Measurements from ENCODE around the gene PPP1R13B.
A peak's percentile ranks its signal among the peaks of the same experiment; 100 is the strongest.
"Not testable (repeated sequence)": the region's sequence is repeated elsewhere in the genome, so short reads cannot be mapped to it uniquely, and the experiment has no call there.

PPP1R13B gene, protein sequence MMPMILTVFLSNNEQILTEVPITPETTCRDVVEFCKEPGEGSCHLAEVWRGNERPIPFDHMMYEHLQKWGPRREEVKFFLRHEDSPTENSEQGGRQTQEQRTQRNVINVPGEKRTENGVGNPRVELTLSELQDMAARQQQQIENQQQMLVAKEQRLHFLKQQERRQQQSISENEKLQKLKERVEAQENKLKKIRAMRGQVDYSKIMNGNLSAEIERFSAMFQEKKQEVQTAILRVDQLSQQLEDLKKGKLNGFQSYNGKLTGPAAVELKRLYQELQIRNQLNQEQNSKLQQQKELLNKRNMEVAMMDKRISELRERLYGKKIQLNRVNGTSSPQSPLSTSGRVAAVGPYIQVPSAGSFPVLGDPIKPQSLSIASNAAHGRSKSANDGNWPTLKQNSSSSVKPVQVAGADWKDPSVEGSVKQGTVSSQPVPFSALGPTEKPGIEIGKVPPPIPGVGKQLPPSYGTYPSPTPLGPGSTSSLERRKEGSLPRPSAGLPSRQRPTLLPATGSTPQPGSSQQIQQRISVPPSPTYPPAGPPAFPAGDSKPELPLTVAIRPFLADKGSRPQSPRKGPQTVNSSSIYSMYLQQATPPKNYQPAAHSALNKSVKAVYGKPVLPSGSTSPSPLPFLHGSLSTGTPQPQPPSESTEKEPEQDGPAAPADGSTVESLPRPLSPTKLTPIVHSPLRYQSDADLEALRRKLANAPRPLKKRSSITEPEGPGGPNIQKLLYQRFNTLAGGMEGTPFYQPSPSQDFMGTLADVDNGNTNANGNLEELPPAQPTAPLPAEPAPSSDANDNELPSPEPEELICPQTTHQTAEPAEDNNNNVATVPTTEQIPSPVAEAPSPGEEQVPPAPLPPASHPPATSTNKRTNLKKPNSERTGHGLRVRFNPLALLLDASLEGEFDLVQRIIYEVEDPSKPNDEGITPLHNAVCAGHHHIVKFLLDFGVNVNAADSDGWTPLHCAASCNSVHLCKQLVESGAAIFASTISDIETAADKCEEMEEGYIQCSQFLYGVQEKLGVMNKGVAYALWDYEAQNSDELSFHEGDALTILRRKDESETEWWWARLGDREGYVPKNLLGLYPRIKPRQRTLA

DNA sequence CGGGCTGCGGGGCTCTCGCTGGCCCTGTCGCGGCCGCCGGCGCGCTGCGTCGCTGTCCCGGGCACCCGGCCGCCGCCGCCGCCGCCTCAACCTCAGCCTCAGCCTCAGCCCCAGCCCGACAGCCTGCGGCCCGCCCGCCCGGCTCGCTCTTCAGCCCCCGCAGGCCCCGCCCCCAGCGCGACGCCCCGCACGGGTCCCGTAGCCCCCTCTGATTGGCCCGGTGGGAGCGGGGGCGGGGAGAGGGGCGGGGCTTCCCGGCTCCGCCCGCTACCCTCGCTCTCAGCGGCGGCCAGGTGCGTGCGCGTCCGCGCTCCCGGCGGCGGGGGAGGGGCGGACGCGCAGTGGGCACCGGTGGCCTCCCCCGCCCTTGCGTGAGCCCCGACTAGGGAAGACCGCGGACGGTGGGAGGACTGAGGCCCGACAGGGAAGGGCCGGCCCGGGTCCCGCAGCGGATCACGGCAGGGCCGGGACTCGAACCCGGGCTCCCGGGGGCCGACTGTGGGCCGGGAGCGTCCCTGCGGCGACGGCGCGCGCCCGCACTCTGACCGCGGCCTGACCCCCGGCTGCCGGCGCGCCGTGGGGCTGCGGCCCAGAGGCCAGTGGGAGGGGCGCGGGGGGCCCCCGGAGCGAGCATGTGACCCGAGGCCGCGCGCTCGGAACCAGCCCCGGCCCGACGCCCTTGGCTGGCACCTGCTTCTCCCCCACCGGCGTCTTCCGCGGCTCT is at the start of gene PPP1R13B:
PPP1R13B (minus strand) TSS at position 125 of the 724 bp plus-strand sequence. CDS start 268 bp downstream, outside the sequence.
- peak; percentile 96 for DNase-seq

DNA sequence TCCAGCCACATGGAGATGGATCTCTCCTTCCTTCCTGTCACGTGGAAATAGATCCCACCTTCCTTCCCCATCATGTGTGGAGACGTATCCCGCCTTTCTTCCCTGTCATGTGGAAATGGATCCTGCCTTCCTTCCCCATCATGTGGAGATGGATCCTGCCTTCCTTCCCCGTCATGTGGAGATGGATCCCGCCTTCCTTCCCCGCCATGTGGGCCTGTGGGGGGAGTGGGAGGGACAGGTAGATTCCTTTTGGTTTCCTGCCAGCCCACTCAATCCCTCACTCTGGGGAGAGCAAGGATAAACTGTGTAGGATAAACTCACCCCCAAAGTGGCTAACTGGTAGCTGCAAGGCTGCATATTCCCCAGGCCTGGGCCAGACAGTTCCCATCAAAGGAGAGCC is 49.2 kb upstream of the PPP1R13B start:
- DNase-seq = no peak

DNA sequence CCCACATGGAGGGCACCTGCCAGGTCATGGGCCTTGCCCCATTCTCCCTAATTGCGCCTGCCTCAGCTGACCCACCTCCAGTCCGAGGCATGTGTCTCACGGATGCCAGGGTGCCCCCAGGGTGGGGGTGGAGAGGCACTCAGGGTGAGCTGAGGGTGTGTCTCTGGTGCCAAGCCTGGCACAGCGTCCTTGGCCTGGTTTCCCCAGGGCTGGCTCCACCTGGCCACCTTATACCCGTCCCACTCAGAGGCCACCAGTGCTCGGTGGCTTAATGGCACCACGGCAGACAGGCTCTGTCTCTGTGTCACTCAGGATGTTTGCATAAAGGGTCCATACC is 47.3 kb upstream of the PPP1R13B start:
- no peak for DNase-seq

DNA sequence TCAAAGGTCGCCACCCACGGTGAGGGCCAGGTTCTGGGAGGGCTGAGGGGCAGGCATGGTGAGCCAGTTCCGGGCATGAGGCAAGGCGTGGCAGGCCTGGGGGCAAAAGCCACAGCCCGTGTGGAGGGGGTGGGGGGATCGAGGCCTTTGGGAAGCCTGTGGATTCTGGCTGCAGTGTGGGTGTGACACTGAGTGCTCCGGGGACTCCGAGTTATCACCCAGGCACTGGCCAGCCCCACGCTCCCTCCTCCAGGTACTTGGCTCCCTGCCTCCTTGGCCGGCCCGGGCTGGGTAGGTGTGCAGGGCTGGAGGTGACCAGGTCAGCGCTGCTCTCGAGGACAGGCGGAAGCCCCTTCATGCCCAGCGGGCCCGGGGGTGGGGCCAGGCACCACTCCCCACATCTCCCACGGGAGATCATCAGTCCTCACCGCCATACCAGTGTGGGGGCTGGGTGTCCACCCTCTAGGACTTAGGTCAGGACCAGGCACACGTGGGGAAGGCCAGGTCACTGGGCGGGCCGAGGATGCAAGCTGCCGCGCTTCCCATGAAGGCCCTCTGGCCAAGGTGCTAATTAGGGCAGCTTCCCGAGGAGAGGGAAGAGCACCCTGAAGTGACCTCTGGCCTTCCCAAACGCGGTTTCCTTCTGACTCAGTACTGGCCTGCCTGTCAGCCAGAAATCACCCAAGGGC is 46.8 kb upstream of the PPP1R13B start:
- DNase-seq = no peak

DNA sequence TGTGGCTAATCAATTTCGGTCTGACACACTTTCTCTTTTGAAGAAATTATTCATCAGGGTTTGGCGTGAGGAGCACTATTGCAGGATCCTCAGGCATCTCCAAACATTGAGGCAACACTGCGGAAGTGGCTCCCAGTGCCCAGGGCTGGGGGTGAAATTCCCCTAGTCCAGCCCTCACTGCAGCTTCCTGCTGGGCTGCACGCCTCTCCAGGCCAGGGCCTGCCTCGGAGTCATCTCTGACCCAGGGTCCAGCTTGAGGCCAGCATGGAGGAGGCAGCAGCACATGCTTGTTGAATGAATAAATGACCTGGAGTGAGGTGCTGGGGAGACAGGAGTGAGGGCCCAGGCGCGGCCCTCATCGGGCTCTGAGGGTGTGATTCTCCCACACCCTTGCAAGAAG is 44.9 kb upstream of the PPP1R13B start:
- no peak for DNase-seq

DNA sequence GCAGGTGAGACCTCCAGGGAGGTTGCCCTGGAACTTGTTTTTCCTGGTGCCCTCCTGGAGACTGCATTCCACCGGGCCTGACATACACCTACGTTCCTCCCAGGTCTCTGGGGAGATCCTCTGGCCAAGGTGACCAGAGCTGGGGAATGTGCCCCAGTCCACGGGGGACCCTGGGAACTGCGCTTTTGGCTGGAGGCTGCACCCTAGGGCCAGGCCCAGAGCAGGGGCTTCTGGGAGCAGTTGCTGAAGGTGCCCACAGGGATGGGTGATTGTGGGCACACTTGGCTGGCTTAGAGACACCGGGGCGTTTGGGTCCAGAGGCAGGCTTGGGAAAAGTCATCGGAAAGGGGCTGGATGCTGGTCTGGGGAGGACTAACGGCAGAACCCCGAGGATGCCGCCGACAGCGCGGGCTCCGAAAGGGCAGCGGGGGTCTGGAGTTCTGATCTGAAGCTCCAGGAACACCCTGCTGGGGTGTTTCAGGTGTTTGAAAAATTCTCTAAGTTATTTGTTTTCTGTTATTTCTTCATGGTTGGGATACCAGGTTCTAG is 44.4 kb upstream of the PPP1R13B start:
- DNase-seq = no peak

DNA sequence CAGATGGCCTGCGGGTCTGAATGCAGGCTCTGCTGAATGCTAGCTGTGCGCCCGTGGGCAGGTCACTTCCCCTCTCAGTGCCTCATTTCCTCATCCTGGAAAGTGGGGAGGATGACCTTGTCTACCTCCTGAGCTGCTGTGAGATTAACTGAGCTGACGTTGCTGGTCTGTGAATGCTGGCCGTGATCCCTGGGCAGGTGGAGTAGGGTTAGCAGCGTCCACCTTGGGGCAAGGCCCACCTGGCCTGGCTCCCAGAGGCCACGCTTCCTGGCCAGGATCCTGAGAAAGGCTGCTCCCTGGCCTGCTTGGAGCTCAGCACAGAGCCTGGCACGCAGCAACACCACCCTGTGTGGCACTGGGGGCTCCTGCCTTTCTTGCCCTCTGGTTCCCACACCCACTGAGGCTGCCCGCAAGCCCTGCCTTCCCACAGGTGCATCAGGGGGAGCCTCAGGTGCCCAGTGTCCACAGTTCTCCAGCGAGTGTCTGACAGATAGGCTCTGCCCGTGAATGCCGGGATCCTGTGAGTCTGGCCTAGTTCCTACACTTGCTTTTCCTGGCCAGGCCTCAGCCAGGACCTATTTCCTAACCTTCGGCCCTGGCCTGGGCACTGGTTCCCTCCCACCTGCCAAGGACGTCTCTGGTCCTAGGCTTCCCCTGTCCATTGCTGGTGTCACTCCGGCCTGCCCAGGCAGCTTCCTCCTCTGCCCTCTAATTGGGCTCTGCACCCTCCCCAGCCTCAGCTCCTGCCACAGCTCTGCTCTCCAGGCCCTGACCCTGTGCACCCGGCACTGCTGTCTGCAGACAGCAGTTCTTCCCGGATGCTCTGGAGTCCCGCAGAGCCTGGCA is 43.7 kb upstream of the PPP1R13B start:
- no peak for DNase-seq

DNA sequence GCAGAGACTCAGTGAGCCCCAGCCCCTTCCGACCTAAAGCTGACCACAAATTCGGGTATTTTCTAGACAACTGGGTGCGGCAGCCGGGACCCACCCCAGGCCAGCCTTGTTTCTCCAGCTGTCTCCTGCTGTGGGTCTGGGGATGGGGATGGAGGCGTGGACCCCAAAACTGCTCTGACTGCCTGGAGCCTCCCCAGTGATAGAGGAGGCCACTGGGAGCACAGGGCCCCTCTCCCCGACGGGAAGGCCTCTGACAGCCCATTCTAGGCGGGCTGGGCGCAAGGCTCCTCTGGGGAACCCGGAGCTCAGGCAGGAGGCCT is 42.6 kb upstream of the PPP1R13B start:
- DNase-seq = no peak

DNA sequence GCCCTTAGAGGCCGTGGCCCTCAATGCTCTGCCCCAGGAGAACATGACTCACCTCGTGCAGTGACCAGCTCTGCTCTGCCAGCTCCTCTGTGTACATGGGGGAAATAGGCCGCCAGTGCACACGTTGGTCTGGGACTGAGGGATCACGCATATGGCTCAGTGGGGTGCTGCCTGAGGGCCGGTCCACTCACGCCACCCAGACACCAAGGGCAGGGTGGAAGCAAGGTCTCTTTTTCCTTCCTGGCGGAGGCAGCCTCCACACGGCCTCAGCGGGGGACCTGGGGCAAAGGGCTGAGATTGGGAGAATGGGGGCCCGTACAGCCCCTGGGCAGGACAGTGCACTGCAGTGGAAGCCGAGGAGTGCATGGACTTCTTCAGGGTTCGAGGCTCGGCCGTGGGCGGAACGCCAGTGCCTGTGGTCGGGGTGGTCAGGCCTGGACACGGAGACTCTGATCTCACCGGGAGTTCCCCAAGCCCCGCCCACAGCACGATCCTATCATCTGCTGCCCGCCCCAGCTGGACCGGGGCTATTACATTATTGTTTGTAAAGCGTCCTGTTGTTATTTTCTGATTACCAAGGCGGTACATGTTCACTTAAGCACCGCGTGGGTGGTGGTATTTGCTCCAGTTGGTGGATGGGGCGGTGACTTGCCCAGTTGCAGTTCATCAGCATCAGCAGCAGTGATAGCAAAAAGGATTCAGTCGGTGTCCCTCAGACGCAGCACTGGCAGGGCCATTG is 42.1 kb upstream of the PPP1R13B start:
- DNase-seq = no peak

DNA sequence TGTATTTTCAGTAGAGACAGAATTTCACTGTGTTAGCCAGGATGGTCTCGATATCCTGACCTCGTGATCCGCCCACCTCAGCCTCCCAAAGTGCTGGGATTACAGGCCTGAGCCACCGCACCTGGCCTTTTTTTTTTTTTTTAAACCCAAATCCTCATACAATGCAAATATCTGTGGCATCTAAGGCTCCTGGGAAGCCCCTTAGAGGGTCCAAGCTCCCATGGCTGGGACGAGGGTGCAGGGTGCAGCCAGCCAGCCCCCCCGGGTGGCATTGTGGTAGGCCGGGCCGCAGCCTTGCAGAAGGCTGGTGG is 41.6 kb upstream of the PPP1R13B start:
- not testable (repeated sequence) for DNase-seq

DNA sequence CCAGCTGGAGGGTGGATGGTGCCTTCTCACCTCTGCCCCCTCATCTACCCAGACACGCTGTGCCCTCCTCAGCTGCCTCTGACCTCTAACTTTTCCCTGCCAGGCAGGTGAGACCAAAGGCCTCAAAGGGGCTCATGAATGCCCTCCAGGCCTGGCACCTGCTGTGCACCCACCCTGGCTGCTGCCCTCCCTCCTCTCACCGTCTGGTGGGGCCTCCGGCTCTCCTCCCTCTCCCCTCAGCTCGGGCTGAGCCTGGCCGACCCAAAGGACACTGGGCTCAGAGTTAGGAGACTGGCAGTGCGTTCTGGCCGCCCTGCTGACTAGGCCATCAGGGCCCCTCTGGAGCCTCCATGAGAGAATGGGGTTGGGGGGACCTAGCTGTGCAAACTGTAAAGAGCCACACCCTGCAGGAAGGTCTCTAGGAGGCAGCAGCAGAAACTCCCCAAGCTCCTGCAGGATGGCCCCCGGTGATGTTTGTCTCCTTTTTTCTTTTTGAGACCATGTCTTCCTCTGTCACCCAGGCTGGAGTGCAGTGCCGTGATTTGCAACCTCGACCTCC is 40.3 kb upstream of the PPP1R13B start:
- DNase-seq = no peak

DNA sequence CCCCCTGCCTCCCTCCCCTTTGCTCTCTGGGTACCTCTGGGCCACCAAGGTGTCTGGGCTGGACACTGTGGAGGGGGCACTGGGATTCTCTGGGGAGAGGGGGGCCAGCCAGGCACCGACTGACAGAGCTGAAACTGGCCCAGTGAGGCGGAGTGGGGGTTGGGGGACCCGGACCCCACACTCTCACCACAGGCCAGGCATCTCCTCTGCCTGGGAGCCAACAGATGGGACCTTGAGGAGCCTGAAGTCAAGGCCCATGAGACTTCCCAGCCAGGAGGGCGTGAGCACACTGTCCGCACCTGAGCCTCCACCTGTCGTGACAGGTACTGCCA is 39.8 kb upstream of the PPP1R13B start:
- DNase-seq = no peak

DNA sequence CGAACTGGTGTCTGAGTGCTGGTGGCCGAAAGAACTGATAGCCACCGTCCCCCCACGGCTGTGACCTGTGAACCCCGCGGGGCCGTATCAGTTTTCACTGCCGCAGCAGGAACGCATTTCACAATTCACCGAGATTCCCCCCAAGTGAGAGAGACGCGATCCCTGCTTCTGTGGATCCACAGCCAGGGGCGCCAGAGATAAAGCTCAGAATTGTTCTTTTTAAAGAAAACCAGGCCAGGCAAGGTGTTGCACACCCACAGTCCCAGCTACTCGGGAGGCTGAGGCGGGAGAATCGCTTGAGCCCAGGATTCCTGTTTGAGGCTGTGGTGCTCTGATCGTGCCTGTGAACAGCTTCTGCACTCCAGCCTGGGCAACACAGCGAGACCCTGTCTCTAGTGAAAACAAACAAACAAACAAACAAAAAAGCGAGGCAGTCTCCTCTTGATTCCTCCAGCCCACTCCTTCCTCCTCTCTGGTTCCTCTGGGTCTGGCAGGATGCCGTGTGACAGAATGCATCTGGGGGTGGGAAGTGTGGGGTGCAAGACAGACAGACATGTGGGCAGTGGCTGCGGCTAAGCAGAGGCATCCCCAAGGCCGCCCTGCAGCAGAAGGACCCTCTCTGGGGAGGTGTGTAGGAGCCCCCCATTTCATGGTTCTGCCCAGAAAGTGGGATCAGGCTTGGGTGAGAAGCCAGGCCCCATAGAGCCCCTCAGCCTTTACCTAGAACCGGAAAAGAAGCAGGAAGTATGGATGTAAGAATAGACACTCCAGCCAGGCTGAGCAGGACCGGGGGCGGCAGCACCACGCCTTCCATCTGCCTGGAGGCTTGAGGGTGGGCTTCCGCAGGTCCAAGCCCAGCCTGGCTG is 39.2 kb upstream of the PPP1R13B start:
- no peak for DNase-seq

DNA sequence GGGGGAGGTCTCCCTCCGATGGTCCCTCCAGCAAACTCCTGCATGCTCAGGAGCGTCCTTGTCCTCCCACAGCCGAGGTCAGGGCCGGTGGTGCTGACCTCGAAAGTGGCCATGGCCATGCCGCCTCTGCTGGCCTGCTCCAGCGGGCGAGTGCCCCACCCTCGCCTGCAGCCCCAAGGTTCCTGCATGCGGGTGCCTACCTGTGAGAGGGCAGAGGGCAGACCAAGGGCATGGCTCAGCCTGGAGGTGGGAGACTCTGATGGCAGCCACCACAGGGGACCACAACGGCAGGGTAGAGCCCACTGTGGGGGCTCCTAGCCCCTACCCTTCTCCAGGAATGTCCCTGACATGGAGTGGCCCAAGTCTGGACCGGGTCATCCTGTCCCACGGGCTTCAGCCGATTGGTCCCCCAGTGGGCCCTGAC is 38.1 kb upstream of the PPP1R13B start:
- DNase-seq = no peak

DNA sequence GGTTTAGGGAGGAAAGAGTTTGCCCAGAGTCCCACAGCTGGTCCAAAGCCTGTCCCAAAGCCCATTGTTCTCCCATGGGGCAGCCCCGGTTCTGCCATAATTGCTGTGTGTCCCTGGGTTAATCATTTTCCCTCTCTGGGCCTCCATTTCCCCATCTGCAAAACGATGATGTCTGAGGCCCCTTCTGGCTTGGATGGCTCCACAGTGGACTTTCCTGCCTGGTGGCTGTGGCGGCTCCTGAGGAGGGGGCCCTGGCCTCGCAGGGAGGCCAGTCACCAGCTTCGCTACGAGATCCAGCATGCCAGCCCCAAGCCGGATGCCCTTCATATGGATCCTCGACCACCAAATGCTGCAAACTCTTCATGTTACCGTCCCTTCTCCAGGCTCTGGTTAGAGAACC is 37.5 kb upstream of the PPP1R13B start:
- DNase-seq = no peak

DNA sequence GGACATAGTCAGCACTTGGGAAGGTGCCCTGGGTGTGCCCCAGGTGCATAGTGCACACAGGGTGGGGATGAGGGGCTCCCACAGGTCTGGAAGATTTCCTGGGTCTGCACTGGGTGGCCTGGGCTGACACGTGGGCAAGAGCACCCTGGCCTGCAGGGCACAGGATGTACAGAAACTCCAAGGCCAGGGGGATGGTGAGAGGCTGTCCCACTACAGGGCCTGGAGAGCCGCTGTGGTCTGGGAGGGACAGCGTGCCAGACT is 35.8 kb upstream of the PPP1R13B start:
- no peak for DNase-seq

DNA sequence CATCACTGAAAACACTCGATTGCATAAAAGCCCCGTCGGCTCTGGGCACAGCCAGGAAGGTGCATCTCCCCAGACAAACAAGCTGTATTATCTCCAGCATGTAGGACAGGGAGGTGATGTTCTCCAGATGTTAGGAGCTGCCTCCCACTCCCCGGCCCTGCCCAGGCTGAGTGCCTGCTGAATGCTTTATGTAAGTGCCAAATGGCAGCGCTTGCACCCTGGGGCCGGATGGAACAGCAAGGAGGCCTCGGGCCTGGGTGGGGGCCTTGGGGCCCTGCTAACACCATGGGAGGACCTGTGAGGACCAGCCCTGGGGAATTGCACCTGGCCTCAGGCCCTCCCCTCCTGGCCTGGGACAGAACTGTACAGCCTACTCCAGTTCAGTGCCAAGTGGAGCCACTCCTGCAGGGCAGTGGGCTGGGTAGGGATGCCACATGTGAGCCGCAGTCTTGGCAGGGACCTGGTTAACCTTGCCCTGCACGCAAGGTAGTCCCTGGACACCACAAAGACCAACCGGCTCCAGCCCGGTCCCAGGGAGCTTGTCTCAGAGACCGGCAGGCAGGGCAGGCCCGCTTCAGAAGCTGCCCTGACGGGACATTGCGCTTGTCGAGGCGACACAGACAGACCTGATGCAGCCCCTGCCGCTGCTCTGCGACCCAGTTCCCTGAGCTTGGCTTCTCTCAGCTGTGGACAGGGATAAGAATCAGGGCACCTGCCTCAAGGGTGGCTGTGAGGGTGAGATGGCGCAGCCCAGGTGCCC is 35.3 kb upstream of the PPP1R13B start:
- no peak for DNase-seq

DNA sequence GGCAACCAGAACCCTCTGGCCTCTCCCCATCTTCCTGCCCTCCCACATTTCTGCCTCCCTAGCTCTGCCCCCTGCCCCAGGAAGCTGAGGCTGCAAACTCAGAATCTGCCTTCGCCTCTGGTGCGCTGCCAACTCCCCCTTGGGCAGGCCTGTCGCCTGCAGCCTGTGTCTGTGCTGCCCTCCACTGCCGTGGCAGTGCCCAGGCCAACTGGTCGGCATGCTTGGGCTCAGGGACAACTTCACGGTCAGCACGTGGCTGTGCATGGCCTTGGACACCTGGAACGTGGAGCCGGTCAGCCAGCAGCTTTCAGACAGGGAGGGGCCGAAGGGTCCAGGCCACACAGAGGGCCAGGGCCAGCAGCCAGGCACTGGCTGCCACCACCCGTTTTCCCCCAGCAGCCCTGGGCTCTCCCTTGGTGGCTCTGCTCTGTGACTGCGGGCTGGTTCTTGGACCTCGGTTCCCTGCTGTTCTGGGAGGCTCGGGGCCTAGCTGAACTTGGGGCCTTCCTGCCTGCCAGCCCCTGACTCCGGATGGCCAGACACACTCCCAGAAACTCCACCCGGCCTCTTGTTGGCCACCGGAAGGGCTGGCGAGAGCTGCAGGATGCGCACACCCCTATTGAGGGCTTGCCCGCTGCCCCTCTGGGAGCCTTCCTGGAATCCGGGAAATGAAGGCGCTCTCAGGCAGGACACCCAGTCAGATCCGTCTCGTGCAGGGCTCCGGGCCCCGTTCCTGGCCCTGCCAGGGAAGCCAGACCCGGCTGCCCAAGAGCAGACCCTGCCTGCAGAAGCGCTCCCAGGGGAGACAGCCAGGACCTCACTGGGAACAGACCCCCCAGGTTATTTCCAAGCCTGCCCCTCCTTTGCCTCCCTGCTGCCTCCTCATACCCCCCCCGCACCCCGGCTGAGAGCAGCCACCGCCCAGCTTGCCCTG is 34.2 kb upstream of the PPP1R13B start:
- DNase-seq = no peak
